ENCODE results near the gene FOXO6. TPM values are rescaled to one million over a fixed set of nuclear protein-coding genes. Genes with fewer than 3 reads are reported as not detected.

FOXO6 gene
- total and polyA plus RNA-seq, 9 of the 15 experiments (the other 6 are each of a cell fraction or from before 2014, with no cell fraction given) = 0.04 to 0.31 (median 0.12) TPM; not detected in 5

DNA sequence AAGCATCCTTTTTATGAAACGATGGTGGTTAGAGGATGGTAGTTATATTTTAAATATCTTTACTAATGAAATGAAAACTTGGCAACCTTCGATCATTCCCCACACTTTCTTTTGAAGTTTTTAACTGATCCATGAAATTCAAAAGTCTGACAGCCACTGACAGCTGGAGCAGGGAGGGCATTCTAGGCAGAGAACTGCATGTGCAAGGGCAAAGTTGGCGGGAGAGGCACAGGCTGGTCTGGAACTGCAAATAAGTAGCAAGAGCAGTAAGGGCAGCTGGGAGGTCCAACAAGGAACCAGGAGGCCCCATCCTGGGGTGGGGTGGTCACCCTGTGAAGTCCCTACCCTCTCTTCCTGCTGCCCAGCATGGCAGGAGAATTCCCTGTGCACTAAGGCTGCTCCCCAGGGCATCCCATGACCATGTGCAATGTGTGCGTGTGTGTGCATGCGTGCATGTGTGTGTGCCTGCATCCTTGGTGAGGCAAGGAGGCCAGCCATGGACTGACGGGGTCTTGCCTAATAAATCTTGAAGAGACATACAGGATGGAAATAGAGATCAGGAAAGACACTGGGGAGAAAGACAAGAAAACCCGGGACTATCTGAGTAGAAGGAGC is 33.1 kb upstream of the FOXO6 start (continued):
- TF ChIP-seq, protein P1, sequence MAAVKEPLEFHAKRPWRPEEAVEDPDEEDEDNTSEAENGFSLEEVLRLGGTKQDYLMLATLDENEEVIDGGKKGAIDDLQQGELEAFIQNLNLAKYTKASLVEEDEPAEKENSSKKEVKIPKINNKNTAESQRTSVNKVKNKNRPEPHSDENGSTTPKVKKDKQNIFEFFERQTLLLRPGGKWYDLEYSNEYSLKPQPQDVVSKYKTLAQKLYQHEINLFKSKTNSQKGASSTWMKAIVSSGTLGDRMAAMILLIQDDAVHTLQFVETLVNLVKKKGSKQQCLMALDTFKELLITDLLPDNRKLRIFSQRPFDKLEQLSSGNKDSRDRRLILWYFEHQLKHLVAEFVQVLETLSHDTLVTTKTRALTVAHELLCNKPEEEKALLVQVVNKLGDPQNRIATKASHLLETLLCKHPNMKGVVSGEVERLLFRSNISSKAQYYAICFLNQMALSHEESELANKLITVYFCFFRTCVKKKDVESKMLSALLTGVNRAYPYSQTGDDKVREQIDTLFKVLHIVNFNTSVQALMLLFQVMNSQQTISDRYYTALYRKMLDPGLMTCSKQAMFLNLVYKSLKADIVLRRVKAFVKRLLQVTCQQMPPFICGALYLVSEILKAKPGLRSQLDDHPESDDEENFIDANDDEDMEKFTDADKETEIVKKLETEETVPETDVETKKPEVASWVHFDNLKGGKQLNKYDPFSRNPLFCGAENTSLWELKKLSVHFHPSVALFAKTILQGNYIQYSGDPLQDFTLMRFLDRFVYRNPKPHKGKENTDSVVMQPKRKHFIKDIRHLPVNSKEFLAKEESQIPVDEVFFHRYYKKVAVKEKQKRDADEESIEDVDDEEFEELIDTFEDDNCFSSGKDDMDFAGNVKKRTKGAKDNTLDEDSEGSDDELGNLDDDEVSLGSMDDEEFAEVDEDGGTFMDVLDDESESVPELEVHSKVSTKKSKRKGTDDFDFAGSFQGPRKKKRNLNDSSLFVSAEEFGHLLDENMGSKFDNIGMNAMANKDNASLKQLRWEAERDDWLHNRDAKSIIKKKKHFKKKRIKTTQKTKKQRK (IDR thresholded peaks at IDR 0.05; ENCODE audit: borderline replicate concordance, low read depth, low read length) = no peak
- no peak for TF ChIP-seq PHF8 (IDR thresholded peaks at IDR 0.05; ENCODE audit: borderline replicate concordance, low read length)
- TF ChIP-seq ZNF311 (CRISPR knock-in tag; IDR thresholded peaks at IDR 0.05) = no peak

DNA sequence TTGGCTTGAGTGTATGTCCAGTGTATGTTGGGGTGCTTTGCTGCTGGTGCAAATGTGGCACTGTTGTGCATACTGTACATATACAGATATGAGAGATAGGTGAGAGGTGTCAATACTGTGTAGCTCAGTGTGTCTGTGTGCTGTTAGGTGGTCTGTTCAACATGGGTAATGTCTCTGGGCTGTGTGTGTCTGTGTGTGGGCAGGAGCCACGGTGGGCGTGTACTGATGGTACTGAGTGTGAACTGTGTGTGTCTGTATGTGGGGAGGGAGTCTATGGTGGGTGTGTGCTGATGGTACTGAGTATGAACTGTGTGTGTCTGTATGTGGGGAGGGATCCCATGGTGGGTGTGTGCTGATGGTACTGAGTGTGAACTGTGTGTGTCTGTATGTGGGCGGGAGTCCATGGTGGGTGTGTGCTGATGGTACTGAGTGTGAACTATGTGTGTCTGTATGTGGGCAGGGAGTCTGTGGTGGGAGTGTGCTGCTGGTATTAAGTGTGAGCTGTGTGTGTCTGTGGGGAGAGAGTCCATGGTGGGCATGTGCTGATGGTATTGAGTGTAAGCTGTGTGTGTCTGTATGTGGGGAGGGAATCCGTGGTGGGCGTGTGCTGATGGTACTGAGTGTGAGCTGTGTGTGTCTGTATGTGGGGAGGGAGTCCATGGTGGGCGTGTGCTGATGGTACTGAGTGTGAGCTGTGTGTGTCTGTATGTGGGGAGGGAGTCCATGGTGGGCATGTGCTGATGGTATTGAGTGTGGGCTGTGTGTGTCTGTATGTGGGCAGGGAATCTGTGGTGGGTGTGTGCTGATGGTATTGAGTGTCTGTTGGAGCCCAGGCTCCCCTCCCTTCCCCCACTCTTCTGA is 32.2 kb upstream of the FOXO6 start:
- Histone ChIP-seq H2AFZ (ENCODE audit: low read depth, low read length) (no peak overlapping the region), H3K36me3 (ENCODE audit: control insufficient read depth, insufficient read depth, low read length) (no peaks in the 10 kb centered on the region), H3K9ac (ENCODE audit: insufficient read depth in 1 of 2, low read depth in 2 of 2, low read length in 2 of 2) (no peak overlapping the region), H3K79me2 (ENCODE audit: control insufficient read depth, insufficient read depth, low read length) (no peaks in the 10 kb centered on the region), H3K4me3 (no peak overlapping the region), H3K9me1 (ENCODE audit: control insufficient read depth, insufficient read depth, low read length) (no peaks in the 10 kb centered on the region), H3K27me3 (ENCODE audit: control insufficient read depth in 2 of 2, insufficient read depth in 2 of 2, low read length in 2 of 2) (peaks cover 0 to 21% of the 10 kb centered on the region in 2 experiments; a peak in 3 of 5 replicates), H4K20me1 (replicated peaks; ENCODE audit: control insufficient read depth, insufficient read depth, low read length) (no peaks in the 10 kb centered on the region), H3K27ac (ENCODE audit: extremely low read depth, low read depth, low read length) (no peak overlapping the region; the same call in 2 of the 3 replicates), H3K4me1 (replicated peaks in 1 of 2; ENCODE audit: control insufficient read depth in 2 of 2, insufficient read depth in 2 of 2, low read length in 2 of 2) (peaks cover 0 to 6% of the 10 kb centered on the region in 2 experiments; a peak in 4 of 5 replicates), H3K4me2 (ENCODE audit: insufficient read depth, low read length) (no peak overlapping the region), H3K9me3 (replicated peaks; ENCODE audit: control insufficient read depth, insufficient read depth, low read depth, low read length) (no peaks in the 10 kb centered on the region; the same call in 1 of the 2 replicates)
- 5% methylated on average over 6 of the region's 6 CpGs for WGBS (ENCODE audit: insufficient coverage, low coverage, missing lambda C conversion rate)
- in situ Hi-C loops (cut with MboI) = loop anchor here (5.0 kb wide), 1 partner anchor 83 kb away; no protein-coding TSS in a partner anchor
- POLR2A ChIA-PET = no interaction called here
- intact Hi-C loops (cut with micrococcal nuclease) = no loop called here
- DNase-seq (ENCODE audit: extremely low read depth in 1 of 4, low spot score in 3 of 4) (no peak), FAIRE-seq (no peak), ATAC-seq (no peak)
- BruUV-seq (replicated peaks) = no TSS peak
- CTCF ChIA-PET (ENCODE audit: low intra/inter-chr PET ratio) = no interaction called here
- no peak for TF ChIP-seq SMARCB1 (IDR thresholded peaks at IDR 0.05; ENCODE audit: insufficient read length, low read depth)
- TF ChIP-seq CBFA2T3 (IDR thresholded peaks at IDR 0.05) = no peak
- TF ChIP-seq MCM5 (IDR thresholded peaks at IDR 0.05; ENCODE audit: low read depth) = no peak
- no peak for TF ChIP-seq ZNF232 (CRISPR knock-in tag; IDR thresholded peaks at IDR 0.05)
- no peak for TF ChIP-seq ZNF282 (CRISPR knock-in tag; IDR thresholded peaks at IDR 0.05)
- no peak for TF ChIP-seq BRD4 (IDR thresholded peaks at IDR 0.05)
- TF ChIP-seq ZNF347 (CRISPR knock-in tag; IDR thresholded peaks at IDR 0.05; ENCODE audit: low read depth) = no peak
- no peak for TF ChIP-seq RBM34 (IDR thresholded peaks at IDR 0.05; ENCODE audit: borderline replicate concordance, insufficient read depth, low read length)
- TF ChIP-seq, protein P2, sequence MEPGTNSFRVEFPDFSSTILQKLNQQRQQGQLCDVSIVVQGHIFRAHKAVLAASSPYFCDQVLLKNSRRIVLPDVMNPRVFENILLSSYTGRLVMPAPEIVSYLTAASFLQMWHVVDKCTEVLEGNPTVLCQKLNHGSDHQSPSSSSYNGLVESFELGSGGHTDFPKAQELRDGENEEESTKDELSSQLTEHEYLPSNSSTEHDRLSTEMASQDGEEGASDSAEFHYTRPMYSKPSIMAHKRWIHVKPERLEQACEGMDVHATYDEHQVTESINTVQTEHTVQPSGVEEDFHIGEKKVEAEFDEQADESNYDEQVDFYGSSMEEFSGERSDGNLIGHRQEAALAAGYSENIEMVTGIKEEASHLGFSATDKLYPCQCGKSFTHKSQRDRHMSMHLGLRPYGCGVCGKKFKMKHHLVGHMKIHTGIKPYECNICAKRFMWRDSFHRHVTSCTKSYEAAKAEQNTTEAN (CRISPR knock-in tag; IDR thresholded peaks at IDR 0.05) = no peak
- no peak for TF ChIP-seq SMAD1 (IDR thresholded peaks at IDR 0.05; ENCODE audit: low read depth, low read length, partially characterized antibody)
- no peak for TF ChIP-seq ILF3 (IDR thresholded peaks at IDR 0.05; ENCODE audit: borderline replicate concordance)

Measured in K562 (cell line).